GM18907 (cell line): ENCODE measurements around the gene HMCN2.

ENCODE experiments used
- ATAC-seq: cut with Tn5 transposase; IDR thresholded peaks from one replicate; pipeline ENCODE4 v1.9.1; 2021; ENCODE audit warnings: mild to moderate bottlenecking, moderate library complexity; ENCODE audit not compliant: unreplicated experiment

Gene HMCN2

DNA sequence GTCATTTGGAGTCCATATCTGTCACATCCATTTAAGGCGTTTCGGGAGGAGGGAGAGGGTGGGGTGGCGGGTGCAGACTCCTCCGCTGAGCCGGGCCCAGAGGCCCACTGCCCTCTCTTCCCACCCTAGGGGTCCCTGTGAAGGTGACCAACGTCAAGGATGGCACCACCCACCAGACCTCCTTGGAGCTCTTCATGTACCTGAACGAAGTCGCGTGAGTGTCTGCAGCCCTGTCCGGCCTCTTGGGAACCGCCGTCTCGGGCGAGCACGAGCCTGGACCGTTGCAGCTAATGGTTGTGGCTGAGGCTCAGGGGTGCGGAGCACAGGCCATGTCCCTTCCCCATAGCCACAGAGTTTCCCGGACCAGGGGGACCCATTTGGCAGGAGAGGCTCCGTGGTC lies 214.0 kb downstream of the HMCN2 start:
- ATAC-seq, result no peak

DNA sequence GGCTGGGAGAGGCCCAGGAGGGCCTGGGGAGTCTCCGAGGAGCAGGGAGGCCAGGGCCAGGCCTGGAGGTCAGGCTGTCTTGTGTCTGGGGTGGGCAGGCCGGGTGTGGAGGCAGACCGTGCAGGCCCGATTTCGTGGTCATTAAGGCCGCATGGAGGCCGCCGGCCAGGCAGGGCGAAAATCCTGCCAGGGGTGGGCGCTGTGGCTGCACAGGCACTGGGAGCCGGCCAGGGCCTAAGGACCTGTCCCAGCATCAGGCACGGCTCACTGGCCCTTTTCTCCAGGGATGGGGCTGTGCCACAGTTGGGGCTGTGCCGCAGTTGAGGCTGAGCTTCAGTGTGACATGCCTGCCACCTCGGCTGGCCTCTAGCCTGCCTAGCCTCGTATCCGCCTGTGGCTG lies 215.1 kb downstream of the HMCN2 start:
- no peak for ATAC-seq

DNA sequence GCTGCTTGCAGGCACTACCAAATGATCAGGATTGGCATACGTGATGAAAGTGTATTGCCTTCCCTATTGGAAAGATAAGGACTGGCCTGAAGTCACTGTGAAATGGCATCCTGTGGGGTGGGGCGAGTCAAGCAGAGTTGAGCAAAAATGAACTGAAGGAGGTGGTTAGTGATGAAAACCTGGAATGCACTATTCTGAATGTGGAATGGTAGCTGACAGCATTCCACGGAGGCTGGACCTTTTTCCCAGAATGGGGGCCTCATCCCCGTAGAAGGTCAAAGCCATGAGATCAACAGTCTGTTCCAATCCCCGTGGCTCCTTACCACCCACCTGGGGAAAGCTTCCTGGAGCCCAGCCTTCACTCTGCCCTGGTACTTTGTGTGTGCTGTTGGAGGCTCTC lies 216.9 kb downstream of the HMCN2 start:
- no peak for ATAC-seq

- ATAC-seq, result no peak
Observed at GRCh38 chr9:130483371-130483971, 217.9 kb downstream of the HMCN2 start.
